ENCODE data around the gene RTF1. TPM values are rescaled to one million over a fixed set of nuclear protein-coding genes. Genes with fewer than 3 reads are reported as not detected.

RTF1 gene
- total RNA-seq, 1 experiment from 2014 or later, result 24.2 TPM

DNA sequence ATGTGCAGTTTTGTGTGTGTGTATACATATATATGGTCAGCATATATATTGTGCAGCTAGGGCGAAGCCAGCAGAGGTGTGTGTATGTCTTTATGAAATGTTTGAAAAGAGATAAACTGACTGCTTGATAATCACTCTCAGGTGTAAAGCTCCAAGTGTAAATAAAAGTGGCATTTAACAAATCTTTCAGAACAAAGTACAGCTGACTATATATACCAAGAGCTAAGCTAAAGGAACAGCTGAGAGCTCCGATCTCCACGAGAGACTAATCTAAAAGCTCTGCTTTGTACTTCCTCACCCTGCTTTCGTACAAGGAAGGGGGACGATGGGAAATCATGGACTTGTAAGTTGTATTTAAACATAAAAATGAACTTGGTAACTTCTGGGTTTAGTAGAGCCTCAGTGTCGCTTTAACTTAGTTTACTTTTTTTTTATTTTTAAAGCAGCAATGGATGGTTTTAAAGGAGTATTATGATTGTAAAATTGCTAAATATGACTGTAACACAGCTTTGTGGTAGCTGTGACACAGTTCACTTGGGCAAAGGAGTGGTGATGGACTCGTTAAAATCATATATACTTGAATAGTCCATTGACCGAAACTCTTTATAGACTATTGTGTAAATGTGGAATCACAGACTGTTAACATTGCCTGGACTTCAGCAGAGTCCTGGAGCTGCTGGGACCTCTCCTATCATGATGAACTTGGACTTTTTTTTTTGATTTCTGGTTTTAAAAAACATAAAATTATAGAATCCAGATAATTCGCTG lies 65.4 kb downstream of the RTF1 start:
- DNase-seq (ENCODE audit: low read depth), result no peak
- in situ Hi-C loops (cut with HindIII; ENCODE audit: low pct_unique_long_range_greater_than_20kb, low sequenced_read_pairs), result no loop called here

DNA sequence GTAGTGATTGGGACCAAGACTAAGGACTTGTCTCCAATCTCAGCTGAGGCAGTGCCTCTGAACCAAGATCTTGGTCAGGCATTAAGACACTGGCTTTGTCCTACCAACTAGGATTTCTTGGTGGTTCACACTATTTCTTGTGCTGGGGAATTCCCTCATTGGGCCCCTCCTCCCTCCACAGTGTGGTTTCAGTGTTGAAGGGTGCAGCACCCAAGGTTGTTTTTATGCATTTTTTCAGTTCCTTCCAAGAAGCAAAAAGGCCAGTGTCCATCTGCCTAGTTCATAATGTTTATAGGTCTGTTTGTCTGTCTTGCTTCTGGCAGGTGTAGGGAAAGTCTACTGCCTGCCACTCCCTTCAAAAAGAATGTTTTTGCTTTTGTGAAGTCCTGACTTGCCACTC lies 66.2 kb downstream of the RTF1 start:
- in situ Hi-C loops (cut with HindIII; ENCODE audit: low pct_unique_long_range_greater_than_20kb, low sequenced_read_pairs), result no loop called here
- DNase-seq (ENCODE audit: low read depth), result no peak

DNA sequence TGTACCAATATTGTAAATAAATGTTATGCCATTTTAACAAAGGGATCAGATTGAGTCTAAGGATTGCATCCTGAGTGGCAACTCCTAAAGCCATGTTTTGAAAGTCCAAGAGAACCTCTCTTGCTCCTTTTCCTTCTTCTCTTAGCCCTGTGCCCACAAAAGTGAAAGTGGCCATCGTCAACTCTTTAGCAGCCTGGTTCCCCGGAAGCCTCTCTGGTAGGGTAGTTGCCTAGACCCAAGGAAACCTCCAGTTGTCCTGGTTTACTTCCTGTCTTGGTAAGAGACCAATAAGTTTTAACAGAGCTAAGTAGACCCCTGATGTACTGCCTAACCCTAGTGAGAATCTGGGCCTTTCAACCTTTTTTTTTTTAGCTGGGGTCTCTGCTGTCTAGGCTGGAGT lies 66.6 kb downstream of the RTF1 start:
- in situ Hi-C loops (cut with HindIII; ENCODE audit: low pct_unique_long_range_greater_than_20kb, low sequenced_read_pairs), result no loop called here

DNA sequence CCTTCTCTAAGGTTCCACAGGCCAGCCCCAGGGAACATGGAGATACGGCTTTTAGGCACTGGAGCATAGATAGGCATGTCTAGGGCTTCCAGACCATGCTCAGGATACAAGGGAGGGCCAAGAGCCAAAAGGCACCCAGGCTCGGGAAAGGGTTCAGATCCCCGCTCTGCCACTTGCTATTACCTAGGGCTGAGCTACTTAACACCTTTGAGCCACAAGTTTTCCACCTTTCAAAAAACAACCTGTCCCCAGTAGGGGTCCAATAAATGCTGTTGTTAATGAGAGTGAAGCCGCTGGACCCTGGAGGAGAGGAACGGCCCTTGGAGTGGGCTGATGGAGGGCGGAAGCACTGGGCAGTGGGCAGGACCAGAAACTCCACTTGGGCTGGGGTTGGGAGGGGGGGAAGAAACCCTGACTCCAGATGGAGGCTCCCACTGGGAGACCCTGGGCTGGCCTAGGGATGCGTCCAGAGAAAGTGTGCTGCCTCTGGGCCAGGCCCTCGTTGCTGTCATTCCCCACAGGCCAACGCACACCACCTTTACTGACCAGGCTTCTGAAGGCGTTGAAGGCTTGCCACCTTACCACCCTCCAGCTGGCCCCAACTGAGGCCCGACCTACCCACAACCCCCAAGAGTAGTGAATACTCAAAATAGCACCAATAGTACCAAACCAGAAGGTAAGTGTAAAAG lies 68.2 kb downstream of the RTF1 start:
- in situ Hi-C loops (cut with HindIII; ENCODE audit: low pct_unique_long_range_greater_than_20kb, low sequenced_read_pairs), result no loop called here
- DNase-seq (ENCODE audit: low read depth), result no peak

More for the DNA sequence above, 66.6 kb downstream of the RTF1 start:
- no peak for DNase-seq (ENCODE audit: low read depth)

DNA sequence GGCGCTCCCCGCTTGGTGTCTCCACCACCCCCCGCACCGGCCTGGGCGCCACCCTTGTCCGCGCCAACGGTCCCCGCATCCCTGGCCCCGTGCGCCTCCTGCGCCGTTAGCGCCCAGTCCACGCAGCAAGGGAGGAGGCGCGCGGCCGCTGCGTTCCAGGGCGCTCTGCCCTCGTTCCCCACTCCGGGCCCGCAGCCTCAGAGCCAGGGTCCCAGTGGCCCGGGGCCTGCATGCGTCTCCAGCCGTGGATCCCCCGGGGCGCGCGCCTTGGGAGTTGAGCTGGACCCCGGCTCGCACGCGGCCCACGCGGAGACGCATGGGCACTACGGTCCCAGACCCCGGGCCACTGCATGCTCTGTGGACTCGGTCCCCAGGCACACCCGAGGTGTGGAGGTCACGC lies 69.4 kb downstream of the RTF1 start:
- in situ Hi-C loops (cut with HindIII; ENCODE audit: low pct_unique_long_range_greater_than_20kb, low sequenced_read_pairs), result no loop called here
- DNase-seq (ENCODE audit: low read depth), result no peak

DNA sequence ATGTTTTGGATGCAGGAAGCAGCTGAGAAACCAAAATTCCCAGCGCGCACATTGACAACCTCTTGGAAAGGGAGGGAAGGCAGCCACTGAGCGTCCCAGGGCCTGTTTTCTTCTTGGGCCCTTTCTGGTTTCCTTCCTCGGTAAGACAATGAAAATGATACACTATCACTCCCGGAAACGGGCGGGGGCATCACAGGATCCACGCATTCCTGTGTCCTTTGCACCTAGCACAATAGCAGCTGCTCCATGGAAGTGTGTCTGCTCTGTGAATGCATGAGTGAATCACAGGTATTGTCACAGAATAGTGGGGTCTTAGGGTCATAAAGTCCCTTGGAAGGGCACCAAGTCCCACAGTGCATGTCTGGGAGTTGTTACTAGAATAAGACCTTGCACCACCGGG lies 70.5 kb downstream of the RTF1 start:
- peak; percentile 37 for DNase-seq (ENCODE audit: low read depth)
- in situ Hi-C loops (cut with HindIII; ENCODE audit: low pct_unique_long_range_greater_than_20kb, low sequenced_read_pairs), result no loop called here

DNA sequence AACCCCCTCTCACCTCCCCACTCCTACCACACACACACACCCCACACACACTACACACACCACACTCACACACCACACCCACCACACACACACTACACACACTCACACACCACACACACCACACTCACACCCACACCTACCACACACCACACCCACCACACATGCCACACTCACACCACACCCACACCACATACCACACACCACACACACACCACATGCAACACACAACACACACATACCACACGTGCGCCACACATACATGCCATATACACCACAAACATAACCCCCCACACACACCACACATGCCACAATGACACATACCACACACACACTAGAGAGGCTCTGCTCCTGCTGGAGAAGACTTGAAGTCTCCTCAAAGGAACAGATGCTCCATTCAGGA lies 70.9 kb downstream of the RTF1 start:
- in situ Hi-C loops (cut with HindIII; ENCODE audit: low pct_unique_long_range_greater_than_20kb, low sequenced_read_pairs), result no loop called here
- DNase-seq (ENCODE audit: low read depth), result no peak

DNA sequence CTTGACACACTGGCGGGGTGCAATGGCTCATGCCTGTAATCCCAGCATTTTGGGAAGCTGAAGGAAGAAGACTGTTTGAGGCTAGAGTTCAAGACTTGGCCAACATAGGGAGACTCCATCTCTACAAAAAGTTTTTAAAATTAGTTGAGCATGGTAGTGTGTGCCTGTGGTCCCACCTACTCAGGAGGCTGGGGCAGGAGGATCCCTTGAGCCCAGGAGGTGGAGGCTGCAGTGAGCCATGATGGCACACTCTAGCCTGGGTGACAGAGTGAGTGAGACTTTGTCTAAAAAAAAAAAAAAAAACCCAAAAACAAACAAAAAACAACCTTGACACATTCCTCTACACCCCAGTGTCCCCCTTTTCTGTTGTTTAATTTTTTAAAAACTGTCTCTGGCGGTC lies 72.7 kb downstream of the RTF1 start:
- no peak for DNase-seq (ENCODE audit: low read depth)
- in situ Hi-C loops (cut with HindIII; ENCODE audit: low pct_unique_long_range_greater_than_20kb, low sequenced_read_pairs), result no loop called here

DNA sequence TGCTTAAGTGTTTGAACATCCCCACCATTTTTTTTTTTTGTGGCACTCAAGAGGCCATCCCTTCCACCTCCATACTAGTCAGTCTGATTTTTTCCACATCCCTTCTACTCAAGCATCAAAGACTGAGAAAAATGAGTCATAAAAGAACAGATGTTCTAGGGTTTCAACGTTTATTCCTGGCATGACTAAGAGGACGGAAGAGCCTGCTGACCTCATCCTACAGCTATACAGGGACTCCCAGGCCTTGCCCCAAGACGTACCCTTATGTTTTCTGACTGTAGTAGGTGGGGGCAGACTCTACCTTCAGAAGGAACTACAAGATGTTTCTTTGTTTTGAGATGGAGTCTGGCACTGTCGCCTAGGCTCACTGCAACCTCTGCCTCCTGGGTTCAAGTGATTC lies 73.5 kb downstream of the RTF1 start:
- in situ Hi-C loops (cut with HindIII; ENCODE audit: low pct_unique_long_range_greater_than_20kb, low sequenced_read_pairs), result no loop called here
- peak; percentile 67 for DNase-seq (ENCODE audit: low read depth)

DNA sequence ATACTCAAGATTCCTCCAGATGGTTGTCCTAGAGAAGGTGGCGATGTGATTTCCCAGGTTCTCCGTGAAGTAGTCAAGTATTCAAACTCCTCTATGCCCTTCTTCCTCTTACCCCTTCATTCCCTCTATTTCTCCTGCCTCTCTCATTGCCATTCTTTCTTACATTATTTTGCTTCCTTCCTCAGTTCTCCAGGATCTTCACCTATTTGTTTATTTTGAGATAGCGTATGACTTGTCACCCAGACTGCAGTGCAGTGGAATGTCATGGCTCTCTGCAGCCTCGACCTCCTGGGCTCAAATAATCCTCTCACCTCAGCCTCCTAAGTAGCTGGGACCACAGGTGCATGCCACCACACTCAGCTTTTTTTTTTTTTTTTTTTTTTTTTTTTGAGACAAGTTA lies 75.0 kb downstream of the RTF1 start:
- in situ Hi-C loops (cut with HindIII; ENCODE audit: low pct_unique_long_range_greater_than_20kb, low sequenced_read_pairs), result no loop called here
- DNase-seq (ENCODE audit: low read depth), result no peak

DNA sequence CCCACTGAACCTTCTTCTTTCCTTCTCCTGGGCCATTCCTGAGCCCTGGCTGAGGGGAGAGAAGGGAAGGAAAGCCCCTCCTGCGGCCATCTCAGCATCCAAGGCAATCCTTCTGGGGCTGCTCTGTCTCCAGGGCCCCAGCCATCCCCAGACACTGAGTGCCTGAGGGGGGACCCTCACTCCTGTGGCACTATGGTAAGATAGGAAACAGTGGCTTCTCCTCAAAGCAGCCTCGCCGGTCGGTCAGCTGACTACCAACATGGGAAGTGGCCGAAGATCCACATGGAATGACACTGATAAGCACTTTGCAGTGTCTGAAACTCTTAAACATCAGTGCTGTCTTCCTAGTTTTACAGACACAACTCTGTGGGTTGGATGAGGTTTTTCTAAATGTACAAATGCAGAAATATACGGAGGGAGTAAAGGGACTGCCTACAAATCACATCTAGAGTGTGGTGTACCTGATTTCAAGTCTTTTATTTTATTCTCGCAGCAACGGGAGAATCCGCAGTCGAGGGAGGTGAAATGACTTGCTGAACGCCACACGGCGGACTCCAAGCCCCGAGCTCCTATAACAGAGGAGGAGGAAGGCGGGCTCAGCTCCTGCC lies 75.8 kb downstream of the RTF1 start:
- in situ Hi-C loops (cut with HindIII; ENCODE audit: low pct_unique_long_range_greater_than_20kb, low sequenced_read_pairs), result no loop called here
- DNase-seq (ENCODE audit: low read depth), result no peak

DNA sequence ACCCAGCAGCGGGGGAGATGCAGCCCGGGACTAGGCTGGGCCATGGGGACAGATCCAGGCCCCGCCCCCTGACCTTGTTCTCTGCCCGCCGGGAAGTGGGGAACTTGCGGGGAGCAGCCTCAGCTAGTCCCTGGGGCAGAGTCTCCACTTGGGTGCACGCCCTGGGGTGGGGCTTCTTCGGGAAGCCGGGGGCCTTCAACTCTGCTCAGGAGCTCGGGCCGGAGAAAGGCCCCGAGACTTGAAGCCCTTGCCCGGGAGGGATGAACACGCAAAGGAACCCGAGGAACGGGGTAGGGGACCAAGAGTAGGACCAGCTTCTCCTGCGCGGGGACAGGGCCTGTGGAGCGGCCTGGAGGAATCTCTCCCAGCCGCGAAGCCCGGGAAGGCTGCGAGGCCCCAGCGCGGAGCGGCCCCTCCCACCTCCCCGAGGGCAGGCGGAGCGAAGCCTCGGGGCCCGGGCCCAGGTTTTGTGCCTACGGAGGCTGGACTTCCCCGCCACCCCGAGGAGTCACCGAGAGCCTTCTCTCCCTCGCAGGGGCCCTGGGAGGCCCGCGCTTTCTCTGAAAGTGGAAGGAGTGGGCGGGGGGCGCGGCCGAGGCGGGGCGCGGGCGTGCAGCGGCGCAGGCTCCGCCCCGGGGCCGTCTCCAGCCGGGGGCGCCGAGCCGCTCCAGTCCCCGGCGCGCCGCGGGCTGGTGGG lies 76.5 kb downstream of the RTF1 start, which contains the start of gene ITPKA:
TSS of gene ITPKA (plus strand) at position 670 of the 697 bp plus-strand sequence. CDS start 54 bp downstream, outside the sequence.
- DNase-seq (ENCODE audit: low read depth), result peak; percentile 82
- in situ Hi-C loops (cut with HindIII; ENCODE audit: low pct_unique_long_range_greater_than_20kb, low sequenced_read_pairs), result no loop called here

DNA sequence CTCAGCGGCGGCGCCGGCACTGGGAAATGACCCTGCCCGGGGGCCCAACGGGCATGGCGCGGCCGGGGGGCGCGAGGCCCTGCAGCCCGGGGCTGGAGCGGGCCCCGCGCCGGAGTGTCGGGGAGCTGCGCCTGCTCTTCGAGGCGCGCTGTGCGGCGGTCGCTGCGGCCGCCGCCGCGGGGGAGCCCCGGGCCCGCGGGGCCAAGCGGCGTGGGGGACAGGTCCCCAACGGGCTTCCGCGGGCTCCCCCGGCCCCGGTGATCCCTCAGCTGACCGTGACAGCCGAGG lies 77.0 kb downstream of the RTF1 start:
- no peak for DNase-seq (ENCODE audit: low read depth)
- in situ Hi-C loops (cut with HindIII; ENCODE audit: low pct_unique_long_range_greater_than_20kb, low sequenced_read_pairs), result no loop called here

DNA sequence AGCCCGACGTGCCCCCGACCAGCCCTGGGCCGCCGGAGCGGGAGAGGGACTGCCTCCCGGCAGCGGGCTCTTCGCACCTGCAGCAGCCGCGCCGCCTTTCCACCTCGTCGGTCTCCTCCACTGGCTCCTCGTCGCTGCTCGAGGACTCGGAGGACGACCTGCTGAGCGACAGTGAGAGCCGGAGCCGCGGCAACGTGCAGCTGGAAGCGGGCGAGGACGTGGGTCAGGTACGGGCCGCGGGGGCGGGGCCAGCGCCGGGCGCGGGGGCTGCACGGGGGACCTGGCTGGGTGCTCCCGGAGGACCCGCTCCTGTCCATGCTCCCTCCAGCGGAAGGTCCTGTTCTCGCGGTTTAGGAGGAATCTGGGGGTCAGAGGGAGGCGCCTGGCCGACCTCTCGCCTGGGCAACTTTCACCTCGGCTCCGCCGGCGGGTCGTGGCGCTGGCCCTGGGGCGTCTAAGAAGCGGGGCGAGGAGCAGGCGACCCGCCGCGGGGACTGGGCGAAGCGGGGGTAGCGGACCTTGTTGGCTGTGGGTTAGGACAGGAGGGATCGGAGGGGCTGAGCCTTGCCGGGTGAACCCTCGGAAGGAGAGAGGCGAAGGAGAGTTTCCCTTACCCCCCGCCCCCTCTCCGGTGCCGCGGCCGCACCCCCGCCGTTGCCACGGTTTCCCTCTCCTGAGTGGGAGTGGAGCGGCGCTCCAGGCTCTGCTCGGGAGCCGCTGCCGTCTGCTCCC lies 77.5 kb downstream of the RTF1 start:
- peak; percentile 41 for DNase-seq (ENCODE audit: low read depth)
- in situ Hi-C loops (cut with HindIII; ENCODE audit: low pct_unique_long_range_greater_than_20kb, low sequenced_read_pairs), result no loop called here

DNA sequence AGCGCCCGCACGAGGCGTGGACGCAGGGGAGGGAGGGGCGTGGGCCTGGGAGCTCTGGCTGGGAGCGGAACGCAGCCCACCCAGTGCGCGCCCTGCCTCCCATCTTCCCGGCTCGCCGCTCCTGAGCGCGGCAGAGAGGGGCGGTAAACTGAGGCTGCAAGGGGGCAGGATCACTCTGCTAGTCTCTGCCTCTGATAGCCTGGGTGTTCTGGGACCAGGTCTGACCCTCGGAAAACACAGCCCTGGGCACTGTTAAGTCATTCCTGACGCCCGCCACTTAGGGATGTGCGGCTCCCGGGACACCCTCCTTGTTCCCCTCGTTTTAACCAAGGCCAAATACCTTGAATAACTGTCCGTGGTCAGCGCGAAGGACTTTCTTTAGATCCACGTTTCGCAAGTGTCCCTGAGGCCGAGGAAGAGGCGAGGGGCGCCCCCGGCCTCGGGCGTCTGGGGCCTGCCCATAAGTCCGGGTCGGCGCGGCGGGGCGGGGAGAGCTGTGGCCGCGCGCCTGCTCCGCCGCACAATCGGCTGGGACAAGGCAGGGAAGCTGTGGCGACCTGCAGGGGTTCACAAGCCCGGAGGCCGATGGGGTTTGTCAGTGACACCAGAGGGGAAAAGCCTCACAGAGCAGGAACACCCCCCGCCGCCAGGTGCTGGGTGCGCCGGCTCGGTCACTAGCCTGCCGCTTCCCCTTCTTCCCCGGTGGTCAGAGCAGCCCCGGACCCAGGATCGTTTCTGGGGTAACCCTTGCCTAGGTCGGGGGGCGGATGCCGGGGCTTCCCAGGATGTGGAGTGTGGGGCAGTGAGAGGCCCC lies 78.2 kb downstream of the RTF1 start:
- in situ Hi-C loops (cut with HindIII; ENCODE audit: low pct_unique_long_range_greater_than_20kb, low sequenced_read_pairs), result no loop called here
- DNase-seq (ENCODE audit: low read depth), result no peak

DNA sequence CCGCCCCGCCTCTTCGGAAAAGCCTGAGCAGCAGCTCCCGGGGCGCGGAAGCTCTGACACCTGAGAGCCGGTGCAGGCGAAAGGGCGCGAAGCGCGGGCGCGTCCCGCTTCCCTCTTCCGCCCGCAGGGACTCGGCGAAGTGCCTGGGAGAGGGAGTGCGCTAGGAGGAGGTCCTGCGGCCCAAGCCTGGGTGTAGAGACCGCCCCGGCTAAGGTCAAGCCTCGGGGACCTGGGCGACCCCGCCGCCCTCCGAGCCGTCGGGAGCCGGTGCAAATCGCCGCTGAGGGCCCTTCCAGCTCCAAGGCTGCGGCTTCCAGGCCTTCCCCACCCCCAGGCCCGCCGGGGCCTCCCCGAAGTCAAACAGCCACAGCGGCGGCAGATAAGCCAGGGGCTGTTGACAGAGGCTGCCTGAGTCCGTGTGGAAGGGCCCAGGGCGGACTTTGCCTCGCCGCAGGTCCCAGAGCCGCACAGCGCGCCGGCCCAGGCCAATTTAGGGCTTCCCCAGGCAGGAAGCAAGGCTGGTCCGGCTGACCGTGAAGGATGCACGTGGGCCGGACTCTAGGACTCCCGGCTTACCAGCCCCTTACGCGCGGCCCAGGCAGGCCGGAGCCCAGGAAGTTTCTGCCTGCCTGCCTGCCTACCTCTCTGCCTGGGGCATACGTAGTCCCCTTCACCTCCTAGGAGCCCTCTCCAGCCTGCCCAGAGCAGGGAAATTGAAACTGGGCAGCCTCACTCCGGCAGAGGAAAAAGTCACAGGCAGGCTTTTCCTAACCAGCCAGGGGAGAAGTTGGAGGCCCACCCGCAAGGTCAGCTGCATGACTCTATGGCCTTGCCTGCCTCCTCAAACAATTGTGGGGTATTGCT lies 79.1 kb downstream of the RTF1 start:
- no peak for DNase-seq (ENCODE audit: low read depth)
- in situ Hi-C loops (cut with HindIII; ENCODE audit: low pct_unique_long_range_greater_than_20kb, low sequenced_read_pairs), result no loop called here

DNA sequence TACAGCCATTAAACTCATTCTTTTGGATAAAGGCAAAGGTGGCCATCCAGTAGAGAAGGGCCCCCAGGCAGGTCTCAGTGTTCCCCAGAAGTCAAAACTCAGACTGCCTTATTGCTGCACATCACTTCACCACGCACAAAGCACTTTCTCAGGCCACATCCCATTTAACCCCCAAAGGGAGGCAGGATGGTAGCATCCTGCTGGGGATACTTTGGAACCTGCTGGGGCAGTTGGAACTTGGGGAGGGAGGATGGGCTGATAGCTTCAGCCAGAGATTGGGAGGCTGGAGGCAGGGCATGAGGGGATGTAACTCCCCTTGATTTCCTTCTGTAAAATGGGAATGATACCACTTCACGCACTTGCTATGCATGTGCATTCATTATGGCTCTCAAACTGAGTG lies 81.8 kb downstream of the RTF1 start:
- in situ Hi-C loops (cut with HindIII; ENCODE audit: low pct_unique_long_range_greater_than_20kb, low sequenced_read_pairs), result no loop called here
- DNase-seq (ENCODE audit: low read depth), result no peak

Measured in Caki2 (cell line).